Stimulated activated naive CD8-positive, alpha-beta T cell treated with anti-CD3 and anti-CD28 coated beads, Interleukin-15, amount 100 ng/mL, for 72 hours (primary cell): Measurements from ENCODE around the gene UST.
"Not testable (repeated sequence)": the region's sequence is repeated elsewhere in the genome, so short reads cannot be mapped to it uniquely, and the experiment has no call there.

Experiments used
- ATAC-seq: fragments of 150-1000 bp; cut with Tn5 transposase; 2 replicates; pipeline ENCODE4 v1.10.0; 2021; ENCODE audit warnings: mild to moderate bottlenecking, moderate library complexity
- DNase-seq, 2 donors: peaks; one replicate each; pipeline ENCODE4 v3.0.0; 2021 to 2022
- H3K27ac Mint-ChIP-seq, 2 donors: one replicate each; pipeline ENCODE4 v1.8.0; 2022; ENCODE audit warnings: mild to moderate bottlenecking in 2 of 2, mixed read lengths in 2 of 2, moderate library complexity in 2 of 2
- H3K27me3 Mint-ChIP-seq: one replicate; pipeline ENCODE4 v1.8.0; 2022; ENCODE audit warnings: mixed read lengths
- H3K4me1 Mint-ChIP-seq: one replicate; pipeline ENCODE4 v1.8.0; 2022; ENCODE audit warnings: mild to moderate bottlenecking, mixed read lengths
- H3K4me3 Mint-ChIP-seq, 2 donors: one replicate each; pipeline ENCODE4 v1.8.0; 2022; ENCODE audit warnings: mild to moderate bottlenecking in 2 of 2, mixed read lengths in 2 of 2, moderate library complexity in 1 of 2
- H3K9me3 Mint-ChIP-seq, 2 donors: one replicate each; pipeline ENCODE4 v1.8.0; 2022; ENCODE audit warnings: mixed read lengths in 2 of 2

The UST gene

GRCh38 chr6:148869585-148869984 lies 122.8 kb downstream of the UST start:
- H3K9me3 Mint-ChIP-seq: peaks cover 0 to 6% of the 10 kb centered on the region in 2 donors
- DNase-seq: no peak
- H3K4me1 Mint-ChIP-seq: peaks cover 6% of the 10 kb centered on the region

GRCh38 chr6:148873154-148873553 lies 126.3 kb downstream of the UST start:
- ATAC-seq (no peak), DNase-seq (no peak)
- H3K9me3 Mint-ChIP-seq: no peaks in the 10 kb centered on the region
- no peak overlapping the region for H3K27ac Mint-ChIP-seq
- H3K4me3 Mint-ChIP-seq: no peak overlapping the region
- no peaks in the 10 kb centered on the region for H3K27me3 Mint-ChIP-seq
- H3K4me1 Mint-ChIP-seq: no peaks in the 10 kb centered on the region

More at GRCh38 chr6:148869585-148869984, 122.8 kb downstream of the UST start:
- Mint-ChIP-seq H3K4me3 (no peak overlapping the region), H3K27ac (no peak overlapping the region), H3K27me3 (no peaks in the 10 kb centered on the region)
- no peak for ATAC-seq

GRCh38 chr6:148873868-148874267 lies 127.0 kb downstream of the UST start:
- no peak for ATAC-seq
- no peak overlapping the region for H3K4me3 Mint-ChIP-seq
- no peaks in the 10 kb centered on the region for H3K27me3 Mint-ChIP-seq
- no peak overlapping the region for H3K27ac Mint-ChIP-seq
- no peaks in the 10 kb centered on the region for H3K9me3 Mint-ChIP-seq
- no peak for DNase-seq
- H3K4me1 Mint-ChIP-seq: no peaks in the 10 kb centered on the region

- Mint-ChIP-seq H3K4me1 (no peaks in the 10 kb centered on the region), H3K27me3 (no peaks in the 10 kb centered on the region), H3K9me3 (no peaks in the 10 kb centered on the region), H3K27ac (no peak overlapping the region), H3K4me3 (no peak overlapping the region)
- DNase-seq (no peak), ATAC-seq (no peak)
Measured at GRCh38 chr6:148874698-148875293, 128.0 kb downstream of the UST start.

- Mint-ChIP-seq H3K4me3 (no peak overlapping the region), H3K4me1 (no peaks in the 10 kb centered on the region), H3K27ac (no peak overlapping the region), H3K9me3 (no peaks in the 10 kb centered on the region), H3K27me3 (no peaks in the 10 kb centered on the region)
- ATAC-seq (no peak), DNase-seq (no peak)
Measured at GRCh38 chr6:148878683-148879082, 131.9 kb downstream of the UST start.

- not testable (repeated sequence) for H3K27ac Mint-ChIP-seq, H3K4me3 Mint-ChIP-seq, H3K4me1 Mint-ChIP-seq, ATAC-seq, H3K9me3 Mint-ChIP-seq, H3K27me3 Mint-ChIP-seq, DNase-seq
Measured at GRCh38 chr6:148880742-148881141, 133.9 kb downstream of the UST start.

- no peak for DNase-seq
- H3K27ac Mint-ChIP-seq: no peak overlapping the region
- H3K9me3 Mint-ChIP-seq: no peaks in the 10 kb centered on the region
- no peak for ATAC-seq
- H3K4me1 Mint-ChIP-seq: no peaks in the 10 kb centered on the region
- no peaks in the 10 kb centered on the region for H3K27me3 Mint-ChIP-seq
- no peak overlapping the region for H3K4me3 Mint-ChIP-seq
Measured at GRCh38 chr6:148881593-148882311, 134.9 kb downstream of the UST start.

GRCh38 chr6:148883270-148883669 lies 136.4 kb downstream of the UST start:
- no peak for ATAC-seq
- no peak overlapping the region for H3K4me3 Mint-ChIP-seq
- no peak overlapping the region for H3K27ac Mint-ChIP-seq
- H3K4me1 Mint-ChIP-seq: no peaks in the 10 kb centered on the region
- no peaks in the 10 kb centered on the region for H3K9me3 Mint-ChIP-seq
- H3K27me3 Mint-ChIP-seq: no peaks in the 10 kb centered on the region
- DNase-seq: no peak

- DNase-seq (no peak), ATAC-seq (no peak)
- Mint-ChIP-seq H3K4me1 (no peaks in the 10 kb centered on the region), H3K4me3 (no peak overlapping the region), H3K27ac (no peak overlapping the region), H3K9me3 (no peaks in the 10 kb centered on the region), H3K27me3 (no peaks in the 10 kb centered on the region)
Measured at GRCh38 chr6:148884461-148884860, 137.6 kb downstream of the UST start.

GRCh38 chr6:148885136-148885865 lies 138.5 kb downstream of the UST start:
- no peak for DNase-seq
- H3K27ac Mint-ChIP-seq: no peak overlapping the region
- no peak overlapping the region for H3K4me3 Mint-ChIP-seq
- no peak for ATAC-seq
- no peaks in the 10 kb centered on the region for H3K27me3 Mint-ChIP-seq
- no peaks in the 10 kb centered on the region for H3K9me3 Mint-ChIP-seq
- no peaks in the 10 kb centered on the region for H3K4me1 Mint-ChIP-seq

- no peak overlapping the region for H3K27ac Mint-ChIP-seq
- ATAC-seq: no peak
- no peaks in the 10 kb centered on the region for H3K9me3 Mint-ChIP-seq
- no peak for DNase-seq
- H3K27me3 Mint-ChIP-seq: no peaks in the 10 kb centered on the region
- H3K4me1 Mint-ChIP-seq: no peaks in the 10 kb centered on the region
- H3K4me3 Mint-ChIP-seq: no peak overlapping the region
Measured at GRCh38 chr6:148885925-148886845, 139.4 kb downstream of the UST start.

- no peak overlapping the region for H3K4me3 Mint-ChIP-seq
- ATAC-seq: no peak
- H3K27me3 Mint-ChIP-seq: no peaks in the 10 kb centered on the region
- no peaks in the 10 kb centered on the region for H3K4me1 Mint-ChIP-seq
- peak overlapping the region in 1 of 2 donors; percentile 31 for H3K27ac Mint-ChIP-seq
- no peaks in the 10 kb centered on the region for H3K9me3 Mint-ChIP-seq
- DNase-seq: no peak
Measured at GRCh38 chr6:148887181-148887580, 140.4 kb downstream of the UST start.

- Mint-ChIP-seq H3K27ac (no peak overlapping the region), H3K9me3 (no peaks in the 10 kb centered on the region)
- DNase-seq: no peak
Measured at GRCh38 chr6:148888856-148889255, 142.0 kb downstream of the UST start.

GRCh38 chr6:148890096-148890495 lies 143.3 kb downstream of the UST start:
- no peaks in the 10 kb centered on the region for H3K4me1 Mint-ChIP-seq
- no peak overlapping the region for H3K4me3 Mint-ChIP-seq

More at GRCh38 chr6:148888856-148889255, 142.0 kb downstream of the UST start:
- no peak for ATAC-seq
- H3K27me3 Mint-ChIP-seq: no peaks in the 10 kb centered on the region
- H3K4me1 Mint-ChIP-seq: no peaks in the 10 kb centered on the region
- H3K4me3 Mint-ChIP-seq: no peak overlapping the region

GRCh38 chr6:148890652-148891404 lies 144.0 kb downstream of the UST start:
- Mint-ChIP-seq H3K4me1 (no peaks in the 10 kb centered on the region), H3K27ac (no peak overlapping the region), H3K9me3 (no peaks in the 10 kb centered on the region), H3K27me3 (no peaks in the 10 kb centered on the region), H3K4me3 (no peak overlapping the region)
- ATAC-seq (no peak), DNase-seq (no peak)

More at GRCh38 chr6:148890096-148890495, 143.3 kb downstream of the UST start:
- no peaks in the 10 kb centered on the region for H3K27me3 Mint-ChIP-seq
- H3K9me3 Mint-ChIP-seq: no peaks in the 10 kb centered on the region
- no peak for DNase-seq
- H3K27ac Mint-ChIP-seq: no peak overlapping the region
- no peak for ATAC-seq
